Measurements from ENCODE around the gene CCDC200. TPM values are rescaled to one million over a fixed set of nuclear protein-coding genes. Genes with fewer than 3 reads are reported as not detected.

CCDC200 gene
- total and polyA plus RNA-seq, 2 donors (not counting 3 experiments of a cell fraction or from before 2014, with no cell fraction given): not detected

DNA sequence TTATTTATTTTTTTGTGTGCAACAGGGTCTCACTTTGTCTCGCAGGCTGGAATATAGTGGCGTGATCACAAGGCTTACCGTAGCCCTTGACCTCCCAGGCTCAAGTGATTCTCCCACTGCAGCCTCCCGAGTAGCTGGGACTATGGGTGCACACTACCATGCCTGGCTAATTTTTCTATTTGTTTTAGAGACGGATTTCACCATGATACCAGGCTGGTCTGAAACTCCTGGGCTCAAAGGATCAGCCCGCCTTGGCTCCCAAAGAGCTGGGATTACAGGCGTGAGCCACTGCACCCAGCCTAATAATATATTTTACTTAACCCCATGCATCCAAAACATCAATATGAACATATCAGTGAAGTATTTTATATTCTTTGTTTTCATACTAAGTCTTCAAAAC, 2.0 kb downstream of the CCDC200 start:
- TF ChIP-seq FOS (IDR thresholded peaks at IDR 0.05; ENCODE audit: borderline replicate concordance, insufficient read depth, low read length) (no peak), JUN (IDR thresholded peaks at IDR 0.05; ENCODE audit: borderline replicate concordance, insufficient read depth, insufficient read length, low read depth) (no peak), MYC (IDR thresholded peaks at IDR 0.05; ENCODE audit: low read depth, low read length) (no peak)
- TF ChIP-seq, protein P1, sequence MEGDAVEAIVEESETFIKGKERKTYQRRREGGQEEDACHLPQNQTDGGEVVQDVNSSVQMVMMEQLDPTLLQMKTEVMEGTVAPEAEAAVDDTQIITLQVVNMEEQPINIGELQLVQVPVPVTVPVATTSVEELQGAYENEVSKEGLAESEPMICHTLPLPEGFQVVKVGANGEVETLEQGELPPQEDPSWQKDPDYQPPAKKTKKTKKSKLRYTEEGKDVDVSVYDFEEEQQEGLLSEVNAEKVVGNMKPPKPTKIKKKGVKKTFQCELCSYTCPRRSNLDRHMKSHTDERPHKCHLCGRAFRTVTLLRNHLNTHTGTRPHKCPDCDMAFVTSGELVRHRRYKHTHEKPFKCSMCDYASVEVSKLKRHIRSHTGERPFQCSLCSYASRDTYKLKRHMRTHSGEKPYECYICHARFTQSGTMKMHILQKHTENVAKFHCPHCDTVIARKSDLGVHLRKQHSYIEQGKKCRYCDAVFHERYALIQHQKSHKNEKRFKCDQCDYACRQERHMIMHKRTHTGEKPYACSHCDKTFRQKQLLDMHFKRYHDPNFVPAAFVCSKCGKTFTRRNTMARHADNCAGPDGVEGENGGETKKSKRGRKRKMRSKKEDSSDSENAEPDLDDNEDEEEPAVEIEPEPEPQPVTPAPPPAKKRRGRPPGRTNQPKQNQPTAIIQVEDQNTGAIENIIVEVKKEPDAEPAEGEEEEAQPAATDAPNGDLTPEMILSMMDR (IDR thresholded peaks at IDR 0.05; ENCODE audit: extremely low read depth in 1 of 2, insufficient read depth in 1 of 2, low read depth in 1 of 2, low read length in 2 of 2): no peak
- Histone ChIP-seq H3K4me2 (ENCODE audit: insufficient read depth, low read length) (no peak overlapping the region), H3K4me1 (ENCODE audit: control insufficient read depth, extremely low read depth, insufficient read depth, low read length) (no peaks in the 10 kb centered on the region), H2AFZ (ENCODE audit: low read depth, low read length) (no peak overlapping the region), H4K20me1 (replicated peaks; ENCODE audit: control insufficient read depth, extremely low read depth, insufficient read depth, low read length) (no peaks in the 10 kb centered on the region), H3K27ac (ENCODE audit: insufficient read depth, low read depth, low read length) (no peak overlapping the region), H3K9me3 (replicated peaks; ENCODE audit: control insufficient read depth, insufficient read depth, low read length) (no peaks in the 10 kb centered on the region), H3K36me3 (ENCODE audit: control insufficient read depth in 2 of 2, extremely low read depth in 1 of 2, insufficient read depth in 2 of 2, low read length in 2 of 2) (peaks cover 0 to 2% of the 10 kb centered on the region in 2 experiments), H3K9me1 (replicated peaks; ENCODE audit: control insufficient read depth, extremely low read depth, insufficient read depth, low read length) (no peaks in the 10 kb centered on the region), H3K9ac (replicated peaks; ENCODE audit: extremely low read depth, insufficient read depth, low read length) (no peak overlapping the region), H3K27me3 (ENCODE audit: control insufficient read depth in 2 of 2, insufficient read depth in 2 of 2, low read length in 2 of 2) (no peaks in the 10 kb centered on the region), H3K4me3 (replicated peaks in 1 of 3; ENCODE audit: insufficient read depth in 1 of 3, low read depth in 1 of 3, low read length in 3 of 3) (no peak overlapping the region), H3K79me2 (ENCODE audit: control insufficient read depth, insufficient read depth, low read length) (no peaks in the 10 kb centered on the region)
- BruUV-seq (replicated peaks): no TSS peak
- DNase-seq (ENCODE audit: low read depth, low spot score) (no peak), FAIRE-seq (no peak)
- dilution Hi-C loops (cut with MboI; ENCODE audit: extremely low pct_ligation_motif_present, low sequenced_read_pairs): no loop called here
- ChIA-PET CTCF (interaction anchor here (0.9 to 2.0 kb wide), 2 partner anchors 89 to 93 kb away, joined by 4 to 6 read pairs; no protein-coding TSS in a partner anchor), POLR2A (no interaction called here)
- intact Hi-C loops (cut with micrococcal nuclease): no loop called here

DNA sequence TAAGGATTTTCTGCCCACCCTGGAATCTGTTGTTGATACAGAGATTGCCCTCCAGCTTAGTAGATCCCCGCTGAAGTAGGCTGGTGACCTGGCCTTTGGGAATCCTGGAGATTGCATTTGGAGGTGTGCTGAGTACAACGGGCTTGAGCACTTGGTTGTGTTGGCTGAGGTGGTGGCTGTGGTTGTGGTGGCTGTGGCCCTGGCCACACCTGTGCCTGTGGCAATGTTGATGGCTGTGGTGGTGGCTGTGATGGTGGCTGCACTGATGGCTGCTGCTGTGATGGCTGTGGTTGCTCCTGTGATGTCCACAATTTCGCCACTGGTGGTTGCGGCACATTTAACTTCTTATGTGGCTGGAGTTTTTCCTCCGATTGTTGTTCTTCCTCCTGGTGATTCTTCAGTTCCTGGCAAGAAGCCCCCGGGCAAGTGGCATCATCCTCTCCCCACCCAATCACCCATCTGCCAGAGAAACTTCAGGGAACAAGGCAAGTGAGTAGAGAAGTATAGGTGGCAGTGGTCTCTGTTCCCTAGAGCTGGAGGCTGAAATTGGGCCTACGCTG, 4.2 kb downstream of the CCDC200 start:
- Histone ChIP-seq H3K4me1 (ENCODE audit: control insufficient read depth, extremely low read depth, insufficient read depth, low read length) (no peaks in the 10 kb centered on the region), H3K27me3 (ENCODE audit: control insufficient read depth in 2 of 2, insufficient read depth in 2 of 2, low read length in 2 of 2) (no peaks in the 10 kb centered on the region), H3K36me3 (ENCODE audit: control insufficient read depth in 2 of 2, extremely low read depth in 1 of 2, insufficient read depth in 2 of 2, low read length in 2 of 2) (peaks cover 0 to 2% of the 10 kb centered on the region in 2 experiments), H2AFZ (ENCODE audit: low read depth, low read length) (no peak overlapping the region), H3K9me1 (replicated peaks; ENCODE audit: control insufficient read depth, extremely low read depth, insufficient read depth, low read length) (no peaks in the 10 kb centered on the region), H3K27ac (ENCODE audit: insufficient read depth, low read depth, low read length) (no peak overlapping the region), H3K79me2 (ENCODE audit: control insufficient read depth, insufficient read depth, low read length) (no peaks in the 10 kb centered on the region), H3K9ac (replicated peaks; ENCODE audit: extremely low read depth, insufficient read depth, low read length) (no peak overlapping the region), H3K4me2 (ENCODE audit: insufficient read depth, low read length) (no peak overlapping the region), H3K4me3 (replicated peaks in 1 of 3; ENCODE audit: insufficient read depth in 1 of 3, low read depth in 1 of 3, low read length in 3 of 3) (no peak overlapping the region), H3K9me3 (replicated peaks; ENCODE audit: control insufficient read depth, insufficient read depth, low read length) (no peaks in the 10 kb centered on the region), H4K20me1 (replicated peaks; ENCODE audit: control insufficient read depth, extremely low read depth, insufficient read depth, low read length) (no peaks in the 10 kb centered on the region)
- no TSS peak for BruUV-seq (replicated peaks)
- ChIA-PET CTCF (no interaction called here), POLR2A (no interaction called here)
- DNase-seq (ENCODE audit: low read depth, low spot score): no peak
- no peak for FAIRE-seq
- TF ChIP-seq, protein P2, sequence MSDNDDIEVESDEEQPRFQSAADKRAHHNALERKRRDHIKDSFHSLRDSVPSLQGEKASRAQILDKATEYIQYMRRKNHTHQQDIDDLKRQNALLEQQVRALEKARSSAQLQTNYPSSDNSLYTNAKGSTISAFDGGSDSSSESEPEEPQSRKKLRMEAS (IDR thresholded peaks at IDR 0.05; ENCODE audit: insufficient read depth, insufficient read length): no peak
- no peak for TF ChIP-seq EZH2 (IDR thresholded peaks at IDR 0.05; ENCODE audit: borderline replicate concordance, low read depth, low read length, severe bottlenecking)
- TF ChIP-seq, protein P1 (IDR thresholded peaks at IDR 0.05; ENCODE audit: extremely low read depth in 1 of 2, insufficient read depth in 1 of 2, low read depth in 1 of 2, low read length in 2 of 2): no peak
- no peak for TF ChIP-seq JUN (IDR thresholded peaks at IDR 0.05; ENCODE audit: borderline replicate concordance, insufficient read depth, insufficient read length, low read depth)
- TF ChIP-seq POLR2AphosphoS5 (IDR thresholded peaks at IDR 0.05; ENCODE audit: insufficient read depth, low read depth, low read length): no peak
- no peak for TF ChIP-seq POLR2A (IDR thresholded peaks at IDR 0.05; ENCODE audit: low read depth, low read length)
- TF ChIP-seq FOS (IDR thresholded peaks at IDR 0.05; ENCODE audit: borderline replicate concordance, insufficient read depth, low read length): no peak
- TF ChIP-seq GATA2 (IDR thresholded peaks at IDR 0.05; ENCODE audit: insufficient read depth, insufficient read length, low read depth, low read length): no peak
- TF ChIP-seq MYC (IDR thresholded peaks at IDR 0.05; ENCODE audit: low read depth, low read length): no peak
- intact Hi-C loops (cut with micrococcal nuclease) (no loop called here), dilution Hi-C loops (cut with MboI; ENCODE audit: extremely low pct_ligation_motif_present, low sequenced_read_pairs) (no loop called here)

Data from endothelial cell of umbilical vein (primary cell).